OCI-M1 (cell line): ENCODE results near the gene RNASE1.
"Not testable (repeated sequence)": the region's sequence is repeated elsewhere in the genome, so short reads cannot be mapped to it uniquely, and the experiment has no call there.

Experiments used
- DNase-seq: peaks from one replicate; lab custom pipeline; 2025; lab: John Stamatoyannopoulos, UW

The RNASE1 gene

GRCh38 chr14:20802341-20803084 is at the start of gene RNASE1:
RNASE1 (minus strand) TSS chr14:20802844; CDS start chr14:20802068, 776 bp downstream.
- no peak for DNase-seq

GRCh38 chr14:20848955-20849570 is 46.4 kb upstream of the RNASE1 start:
- DNase-seq: no peak

DNA sequence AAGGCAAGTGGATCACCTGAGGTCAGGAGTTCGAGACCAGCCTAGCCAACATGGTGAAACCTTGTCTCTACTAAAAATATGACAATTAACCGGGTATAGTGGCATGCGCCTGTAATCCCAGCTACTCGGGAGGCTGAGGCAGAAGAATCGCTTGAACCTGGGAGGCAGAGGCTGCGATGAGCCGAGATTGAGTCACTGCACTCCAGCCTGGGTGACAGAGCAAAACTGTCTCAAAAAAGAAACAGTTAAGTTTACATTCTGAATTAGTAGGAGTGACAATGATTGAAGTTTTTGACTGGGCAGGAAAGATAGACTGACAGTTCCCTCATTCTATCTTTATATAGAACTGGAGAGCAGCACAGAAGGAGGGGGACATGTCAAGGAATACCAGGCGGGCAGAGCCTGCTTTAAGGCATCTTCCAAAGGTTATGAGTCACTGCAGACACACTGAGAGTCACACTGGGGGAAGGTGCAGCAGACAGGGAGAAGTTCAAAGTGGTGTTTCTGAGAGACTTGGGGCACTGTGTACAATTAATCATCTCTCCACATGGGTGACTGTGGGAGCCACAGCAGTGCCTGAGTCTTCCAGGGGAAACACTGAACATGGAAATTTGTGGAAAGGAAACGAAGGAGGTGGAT is 45.8 kb upstream of the RNASE1 start:
- DNase-seq: peak; percentile 4

GRCh38 chr14:20846560-20846959 is 43.9 kb upstream of the RNASE1 start:
- no peak for DNase-seq

GRCh38 chr14:20841096-20841495 is 38.5 kb upstream of the RNASE1 start:
- DNase-seq: no peak

DNA sequence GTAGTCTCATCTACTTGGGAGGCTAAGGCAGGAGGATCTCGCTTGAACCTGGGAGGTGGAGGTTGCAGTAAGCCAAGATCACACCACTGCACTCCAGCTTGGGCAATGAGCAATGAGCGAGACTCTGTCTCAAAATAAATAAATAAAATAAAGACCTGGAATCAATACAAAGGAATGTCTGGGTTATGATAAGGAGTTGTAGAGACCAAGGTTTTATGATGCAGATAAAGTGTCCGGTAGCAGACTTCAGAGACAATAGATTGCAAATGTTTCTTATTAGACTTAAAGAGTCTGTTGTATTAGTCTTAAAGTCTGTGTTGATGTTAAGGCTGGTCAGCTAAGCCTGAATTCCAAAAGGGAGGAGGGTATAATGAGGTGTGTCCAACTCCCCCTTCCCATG is 35.2 kb upstream of the RNASE1 start:
- DNase-seq: no peak

DNA sequence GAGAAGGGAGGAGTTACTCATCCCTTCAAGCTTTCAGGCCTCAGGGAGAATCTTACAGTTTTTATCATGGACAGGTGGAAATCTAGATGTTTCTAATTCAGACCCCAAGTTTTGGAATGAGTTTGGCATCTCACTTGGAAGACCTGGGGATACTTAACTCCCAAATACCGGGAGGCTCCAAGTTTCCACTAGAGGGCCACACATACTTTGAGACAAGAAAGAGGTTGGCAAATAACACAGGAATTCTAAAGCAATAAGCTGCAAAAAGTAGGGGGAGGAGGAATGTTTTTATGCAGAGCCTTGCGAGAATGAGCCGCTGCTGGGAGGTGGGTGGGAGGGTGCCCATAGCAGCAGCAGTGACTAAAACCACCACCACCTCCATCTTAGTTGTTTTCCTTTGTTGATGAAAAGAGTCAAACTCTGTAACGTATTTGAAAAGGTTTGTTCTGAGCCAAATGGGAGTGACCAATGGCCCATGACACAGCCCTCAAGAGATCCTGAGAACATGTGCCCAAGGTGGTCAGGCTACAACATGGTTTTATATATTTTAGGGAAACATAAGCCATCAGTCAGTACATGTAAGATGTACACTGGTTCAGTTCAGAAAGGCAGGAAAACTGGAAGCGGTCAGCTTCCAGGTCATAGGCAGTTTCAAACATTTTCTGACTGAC is 34.2 kb upstream of the RNASE1 start:
- DNase-seq: peak; percentile 19

DNA sequence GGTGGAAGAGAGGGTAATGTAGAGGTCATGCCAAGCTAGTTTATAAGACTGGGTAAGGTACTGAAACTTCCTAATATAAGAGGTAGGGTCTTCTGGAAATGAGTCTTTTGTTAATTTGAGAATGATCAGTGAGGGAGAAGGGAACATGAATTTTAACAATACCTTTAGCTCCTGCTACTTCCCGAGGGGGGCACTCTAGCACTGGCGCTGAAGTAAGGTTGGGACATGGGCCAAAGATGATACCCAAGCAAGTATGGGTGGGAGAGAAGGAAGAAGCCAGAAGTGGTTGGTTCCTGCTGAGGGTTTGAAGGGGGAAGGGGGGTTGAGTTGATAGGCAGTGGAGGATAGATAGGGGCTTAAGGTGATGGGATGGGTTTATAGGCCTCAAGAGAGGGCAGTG is 32.3 kb upstream of the RNASE1 start:
- DNase-seq: no peak

DNA sequence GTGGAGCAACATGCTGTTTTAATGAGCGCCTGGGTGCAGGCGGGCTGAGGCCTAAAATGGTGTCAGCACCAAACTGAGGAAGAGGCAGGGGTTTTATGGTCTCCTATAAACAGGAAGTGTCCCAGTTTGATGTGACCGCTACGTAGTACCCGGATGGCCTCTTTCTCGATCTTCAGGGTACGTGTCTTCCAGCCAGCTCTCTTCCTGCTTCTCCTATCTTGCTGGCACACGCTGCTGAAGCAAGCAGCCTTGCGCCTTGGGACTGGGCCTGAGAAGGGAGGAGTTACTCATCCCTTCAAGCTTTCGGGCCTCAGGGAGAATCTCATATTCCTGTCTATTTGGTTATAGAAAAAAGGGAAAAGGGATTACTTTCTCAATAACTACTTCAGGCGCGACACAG is 28.2 kb upstream of the RNASE1 start:
- no peak for DNase-seq

GRCh38 chr14:20828024-20828694 is 25.5 kb upstream of the RNASE1 start:
- peak; percentile 3 for DNase-seq

- DNase-seq: no peak
These were observed 24.7 kb upstream of the RNASE1 start for GRCh38 chr14:20827326-20827725.

GRCh38 chr14:20826666-20827065 is 24.0 kb upstream of the RNASE1 start:
- not testable (repeated sequence) for DNase-seq

DNA sequence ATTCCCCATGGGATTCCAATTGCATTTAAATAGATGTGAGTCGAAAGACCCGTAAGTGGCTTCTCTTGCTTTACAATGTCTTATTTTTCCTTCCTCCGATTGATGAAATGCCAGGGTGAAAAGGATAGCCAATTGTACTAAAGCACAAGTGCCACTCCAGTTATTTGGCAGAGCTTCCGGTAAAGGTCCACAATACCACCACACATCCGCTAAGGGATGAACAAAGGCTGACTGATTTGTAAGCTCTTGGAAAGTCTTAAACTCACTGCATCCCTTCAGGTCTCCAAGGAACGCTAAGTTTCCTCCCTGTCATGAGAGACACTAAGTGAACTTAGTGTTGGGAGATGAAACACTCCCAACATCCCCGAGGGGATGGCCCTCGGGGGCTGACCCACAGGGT is 21.2 kb upstream of the RNASE1 start:
- no peak for DNase-seq

DNA sequence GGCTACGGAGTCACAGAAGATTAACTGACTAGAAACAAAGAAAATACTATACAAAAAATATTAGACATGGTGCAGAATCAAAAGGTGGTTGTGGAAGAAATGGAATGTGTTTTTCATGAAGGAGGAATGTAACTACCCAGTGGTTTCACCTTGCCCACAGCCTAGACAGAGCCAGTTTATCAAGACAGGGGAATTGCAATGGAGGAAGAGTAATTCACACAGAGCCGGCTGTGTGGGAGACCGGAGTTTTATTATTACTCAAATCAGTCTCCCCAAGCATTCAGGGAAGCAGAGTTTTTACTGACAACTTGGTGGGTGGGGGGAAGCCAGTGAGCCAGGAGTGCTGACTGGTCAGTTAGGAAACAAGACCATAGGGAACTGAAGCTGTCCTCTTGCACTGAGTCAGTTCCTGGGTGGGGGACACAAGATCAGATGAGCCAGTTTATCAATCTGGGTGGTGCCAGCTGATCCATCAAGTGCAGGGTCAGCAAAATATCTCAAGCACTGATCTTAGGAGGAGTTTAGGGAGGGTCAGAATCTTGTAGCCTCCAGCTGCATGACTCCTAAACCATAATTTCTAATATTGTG is 19.0 kb upstream of the RNASE1 start:
- peak; percentile 2 for DNase-seq

DNA sequence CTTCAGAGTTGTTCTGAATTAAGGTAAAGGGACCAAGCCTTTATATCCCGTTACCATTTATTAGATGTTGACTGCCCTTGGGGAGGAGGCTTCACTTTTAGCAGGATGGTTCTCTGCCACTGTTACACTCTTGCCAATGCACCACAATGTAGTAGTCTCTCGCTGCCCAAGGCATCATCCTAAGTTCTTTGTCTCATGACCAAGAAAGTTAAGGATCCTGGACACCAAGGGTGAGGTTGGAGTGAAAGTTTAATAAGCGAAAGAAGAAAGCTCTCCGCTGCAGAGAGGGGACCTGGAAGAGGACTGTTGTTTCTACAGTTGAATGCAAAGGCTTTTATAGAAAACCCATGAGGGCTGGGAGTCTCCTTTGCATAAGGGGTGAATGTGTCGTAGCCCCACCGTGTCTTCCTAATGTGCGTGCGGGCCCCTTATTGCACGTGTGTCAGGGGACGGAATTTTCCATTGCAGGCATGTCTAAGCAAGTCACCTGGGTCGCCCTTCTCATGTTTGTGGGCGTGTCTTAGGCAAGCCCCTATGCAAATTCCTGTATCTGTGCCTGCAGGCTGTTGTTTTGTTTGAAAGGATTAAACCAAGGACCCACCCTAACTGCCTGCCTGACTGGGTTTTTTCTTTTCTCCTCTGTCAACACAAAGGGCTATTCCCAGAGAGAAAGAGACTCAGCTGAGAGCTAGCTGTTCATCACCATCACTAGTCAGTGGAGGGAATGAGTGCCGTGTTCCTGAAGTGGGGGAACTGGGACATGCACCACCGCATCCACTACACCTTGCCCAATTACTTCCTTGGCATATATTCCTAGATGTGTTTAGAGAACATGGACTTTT is 17.6 kb upstream of the RNASE1 start:
- DNase-seq: peak; percentile 24

GRCh38 chr14:20818861-20819260 is 16.2 kb upstream of the RNASE1 start:
- DNase-seq: no peak

DNA sequence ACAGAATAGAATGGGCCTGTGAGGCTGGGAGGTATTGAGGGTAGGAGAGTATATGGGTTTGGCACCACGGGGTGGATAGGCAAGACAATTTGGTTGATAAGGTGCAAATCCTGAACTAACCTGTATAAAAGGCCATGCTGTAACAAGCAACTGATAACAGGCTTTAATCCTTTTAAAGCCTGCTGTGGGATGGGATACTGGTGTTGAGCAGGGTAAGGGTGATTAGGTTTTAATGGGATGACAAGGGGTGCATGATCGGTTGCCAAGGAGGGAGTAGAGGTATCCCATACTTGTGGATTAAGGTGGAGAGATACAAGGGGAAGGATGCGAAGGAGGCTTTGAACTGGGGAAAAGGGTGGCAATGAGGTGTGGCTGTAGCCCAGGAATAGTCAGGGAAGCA is 13.3 kb upstream of the RNASE1 start:
- not testable (repeated sequence) for DNase-seq

- DNase-seq: peak; percentile 16
These were observed 9.6 kb upstream of the RNASE1 start for GRCh38 chr14:20811986-20812975.

- DNase-seq: peak; percentile 5
These were observed 7.3 kb upstream of the RNASE1 start for GRCh38 chr14:20809917-20810316.

- no peak for DNase-seq
These were observed 5.5 kb upstream of the RNASE1 start for GRCh38 chr14:20808162-20808483.
